CD8-positive, alpha-beta memory T cell (primary cell): Measurements from ENCODE around the gene CLEC10A. TPM values are rescaled to one million over a fixed set of nuclear protein-coding genes. Genes with fewer than 3 reads are reported as not detected.
"Not testable (repeated sequence)": the region's sequence is repeated elsewhere in the genome, so short reads cannot be mapped to it uniquely, and the experiment has no call there.

Source experiments
- CTCF ChIA-PET: fragments of 350-600 bp; sonication (Branson Sonifier 250); formaldehyde crosslinking; loops from one replicate; lab custom pipeline; 2021; ENCODE audit warnings: antibody characterized with exemption; lab: Charles Lee
- POLR2A ChIA-PET: fragments of 350-600 bp; sonication (Branson Sonifier 250); formaldehyde crosslinking; loops from one replicate; lab custom pipeline; 2021; ENCODE audit warnings: antibody characterized with exemption; lab: Charles Lee
- DNase-seq, 5 donors: peaks; one replicate each; pipeline versions ENCODE4 v3.0.0 to v3.0.0-alpha.2; 2020 to 2022; ENCODE audit warnings: mixed read lengths in 1 of 5
- H3K27ac ChIP-seq: one replicate; pipeline ENCODE4 v1.7.0; 2013; ENCODE audit warnings: low read depth, mild to moderate bottlenecking, low read length, moderate library complexity
- H3K27me3 ChIP-seq: 2 replicates; pipeline ENCODE4 v1.7.0; 2013; ENCODE audit warnings: low read length, mild to moderate bottlenecking; ENCODE audit not compliant: insufficient read depth, poor library complexity, severe bottlenecking
- H3K36me3 ChIP-seq: 2 replicates; pipeline ENCODE4 v1.7.0; 2013; ENCODE audit warnings: mild to moderate bottlenecking, low read length, moderate library complexity; ENCODE audit not compliant: insufficient read depth
- H3K4me1 ChIP-seq: 2 replicates; pipeline ENCODE4 v1.7.0; 2013; ENCODE audit warnings: mild to moderate bottlenecking, low read length, moderate library complexity; ENCODE audit not compliant: insufficient read depth
- H3K4me3 ChIP-seq: 2 replicates; pipeline ENCODE4 v1.7.0; 2013; ENCODE audit warnings: mild to moderate bottlenecking, low read length
- H3K9me3 ChIP-seq: 2 replicates; pipeline ENCODE4 v1.7.0; 2013; ENCODE audit warnings: mild to moderate bottlenecking, low read length
- H3K27ac Mint-ChIP-seq, 8 donors: one replicate each; pipeline ENCODE4 v1.8.0; 2020 to 2021; ENCODE audit warnings: mixed read lengths in 8 of 8, mild to moderate bottlenecking in 6 of 8, inconsistent platforms in 3 of 8, moderate library complexity in 3 of 8
- H3K27me3 Mint-ChIP-seq, 2 donors: one replicate each; pipeline ENCODE4 v1.8.0; 2020 to 2021; ENCODE audit warnings: mixed read lengths in 2 of 2, mild to moderate bottlenecking in 1 of 2, moderate library complexity in 1 of 2
- H3K36me3 Mint-ChIP-seq, 3 donors: one replicate each; pipeline ENCODE4 v1.8.0; 2020 to 2021; ENCODE audit warnings: mixed read lengths in 3 of 3, inconsistent platforms in 1 of 3, mild to moderate bottlenecking in 1 of 3
- H3K4me1 Mint-ChIP-seq, 3 donors: one replicate each; pipeline ENCODE4 v1.8.0; 2020 to 2021; ENCODE audit warnings: mixed read lengths in 3 of 3, inconsistent platforms in 1 of 3, mild to moderate bottlenecking in 1 of 3
- H3K4me3 Mint-ChIP-seq, 7 donors: one replicate each; pipeline ENCODE4 v1.8.0; 2020 to 2021; ENCODE audit warnings: mixed read lengths in 7 of 7, mild to moderate bottlenecking in 6 of 7, moderate library complexity in 4 of 7, inconsistent platforms in 2 of 7
- H3K9me3 Mint-ChIP-seq, 5 donors: one replicate each; pipeline ENCODE4 v1.8.0; 2020 to 2022; ENCODE audit warnings: mixed read lengths in 5 of 5, mild to moderate bottlenecking in 3 of 5, moderate library complexity in 2 of 5, inconsistent platforms in 1 of 5
- polyA plus RNA-seq: library from polyadenylated mRNA; unstranded; fragments of 300-500 nt; fragmentation: Illumina TruSeq; gene quantifications from one replicate; pipeline ENCODE4 v1.2.3, GENCODE V29; 2021
- total RNA-seq, 2 experiments: library from RNA; stranded (reverse); gene quantifications; one replicate each; pipeline ENCODE4 v1.2.3, GENCODE V29; 2021

The CLEC10A gene
- total and polyA plus RNA-seq, 3 experiments from 2014 or later = 0.33 to 0.42 TPM; not detected in 1

- H3K27me3 ChIP-seq, H3K4me3 Mint-ChIP-seq, H3K9me3 ChIP-seq, H3K4me3 ChIP-seq, POLR2A ChIA-PET, H3K27ac ChIP-seq, H3K9me3 Mint-ChIP-seq, DNase-seq, H3K36me3 Mint-ChIP-seq, H3K4me1 Mint-ChIP-seq, H3K4me1 ChIP-seq, H3K36me3 ChIP-seq, CTCF ChIA-PET, H3K27ac Mint-ChIP-seq: not testable (repeated sequence)
- H3K27me3 Mint-ChIP-seq = peaks cover 11 to 33% of the 10 kb centered on the region in 2 donors
These were observed 40.6 kb upstream of the CLEC10A start for GRCh38 chr17:7120635-7121034.

- no peak overlapping the region for H3K4me3 ChIP-seq
- no peaks in the 10 kb centered on the region for H3K27me3 ChIP-seq
- Mint-ChIP-seq H3K36me3 (no peaks in the 10 kb centered on the region), H3K27ac (no peak overlapping the region), H3K4me1 (no peaks in the 10 kb centered on the region), H3K4me3 (no peak overlapping the region), H3K27me3 (peaks cover 9 to 33% of the 10 kb centered on the region in 2 donors), H3K9me3 (no peaks in the 10 kb centered on the region)
- H3K27ac ChIP-seq = no peak overlapping the region
- ChIA-PET POLR2A (no interaction called here), CTCF (no interaction called here)
- H3K9me3 ChIP-seq = no peaks in the 10 kb centered on the region
- no peaks in the 10 kb centered on the region for H3K4me1 ChIP-seq
- DNase-seq = no peak
- no peaks in the 10 kb centered on the region for H3K36me3 ChIP-seq
These were observed 40.1 kb upstream of the CLEC10A start for GRCh38 chr17:7120123-7120522.

- Histone ChIP-seq H3K4me1 (no peaks in the 10 kb centered on the region), H3K27ac (no peak overlapping the region), H3K36me3 (no peaks in the 10 kb centered on the region), H3K9me3 (no peaks in the 10 kb centered on the region), H3K27me3 (no peaks in the 10 kb centered on the region), H3K4me3 (no peak overlapping the region)
- no peak overlapping the region for H3K4me3 Mint-ChIP-seq
- no peaks in the 10 kb centered on the region for H3K4me1 Mint-ChIP-seq
- no peaks in the 10 kb centered on the region for H3K9me3 Mint-ChIP-seq
- CTCF ChIA-PET = no interaction called here
- DNase-seq = no peak
- POLR2A ChIA-PET = no interaction called here
- peaks cover 6 to 33% of the 10 kb centered on the region in 2 donors for H3K27me3 Mint-ChIP-seq
- H3K27ac Mint-ChIP-seq = no peak overlapping the region
- H3K36me3 Mint-ChIP-seq = no peaks in the 10 kb centered on the region
These were observed 39.3 kb upstream of the CLEC10A start for GRCh38 chr17:7119314-7119713.

GRCh38 chr17:7114875-7115614 lies 35.0 kb upstream of the CLEC10A start:
- Histone ChIP-seq H3K36me3 (no peaks in the 10 kb centered on the region), H3K9me3 (no peaks in the 10 kb centered on the region), H3K27ac (no peak overlapping the region), H3K4me1 (no peaks in the 10 kb centered on the region), H3K4me3 (no peak overlapping the region), H3K27me3 (no peaks in the 10 kb centered on the region)
- H3K4me3 Mint-ChIP-seq = no peak overlapping the region
- DNase-seq = no peak
- peaks cover 1 to 18% of the 10 kb centered on the region in 2 donors for H3K27me3 Mint-ChIP-seq
- CTCF ChIA-PET = no interaction called here
- H3K4me1 Mint-ChIP-seq = peaks cover 0 to 1% (median 0%) of the 10 kb centered on the region in 3 donors
- no peaks in the 10 kb centered on the region for H3K36me3 Mint-ChIP-seq
- no peaks in the 10 kb centered on the region for H3K9me3 Mint-ChIP-seq
- no peak overlapping the region for H3K27ac Mint-ChIP-seq
- POLR2A ChIA-PET = no interaction called here

GRCh38 chr17:7114241-7114874 lies 34.3 kb upstream of the CLEC10A start, which contains the start of gene ASGR2:
ASGR2 (minus strand) TSS chr17:7114822; CDS start chr17:7114240, 582 bp downstream.
- no peak within 1 kb of the TSS for H3K4me3 ChIP-seq
- ChIA-PET CTCF (no interaction called here), POLR2A (no interaction called here)
- Mint-ChIP-seq H3K36me3 (no peaks in the 10 kb centered on the region), H3K4me1 (peaks cover 5 to 8% (median 7%) of the 10 kb centered on the region in 3 donors), H3K27ac (no peak within 1 kb of the TSS), H3K4me3 (no peak within 1 kb of the TSS), H3K9me3 (peaks cover 0 to 1% (median 0%) of the 10 kb centered on the region in 5 donors), H3K27me3 (peaks cover 3 to 17% of the 10 kb centered on the region in 2 donors)
- H3K4me1 ChIP-seq = no peaks in the 10 kb centered on the region
- H3K36me3 ChIP-seq = no peaks in the 10 kb centered on the region
- H3K27me3 ChIP-seq = no peaks in the 10 kb centered on the region
- H3K27ac ChIP-seq = no peak within 1 kb of the TSS
- DNase-seq = no peak
- no peaks in the 10 kb centered on the region for H3K9me3 ChIP-seq

- ChIA-PET CTCF (no interaction called here), POLR2A (no interaction called here)
- no peaks in the 10 kb centered on the region for H3K36me3 Mint-ChIP-seq
- no peak overlapping the region for H3K4me3 ChIP-seq
- H3K27me3 ChIP-seq = no peaks in the 10 kb centered on the region
- H3K9me3 Mint-ChIP-seq = peaks cover 0 to 1% (median 0%) of the 10 kb centered on the region in 5 donors
- H3K9me3 ChIP-seq = no peaks in the 10 kb centered on the region
- peaks cover 7 to 9% (median 8%) of the 10 kb centered on the region in 3 donors for H3K4me1 Mint-ChIP-seq
- H3K27me3 Mint-ChIP-seq = peaks cover 4 to 17% of the 10 kb centered on the region in 2 donors
- H3K36me3 ChIP-seq = no peaks in the 10 kb centered on the region
- no peak for DNase-seq
- no peak overlapping the region for H3K4me3 Mint-ChIP-seq
- no peak overlapping the region for H3K27ac ChIP-seq
- H3K27ac Mint-ChIP-seq = no peak overlapping the region
- H3K4me1 ChIP-seq = no peaks in the 10 kb centered on the region
These were observed 33.4 kb upstream of the CLEC10A start for GRCh38 chr17:7113273-7114071.

- ChIA-PET POLR2A (no interaction called here), CTCF (no interaction called here)
- H3K27me3 Mint-ChIP-seq = peaks cover 4 to 17% of the 10 kb centered on the region in 2 donors
- H3K27me3 ChIP-seq = no peaks in the 10 kb centered on the region
- H3K4me3 Mint-ChIP-seq = no peak overlapping the region
- H3K9me3 ChIP-seq = no peaks in the 10 kb centered on the region
- no peaks in the 10 kb centered on the region for H3K4me1 ChIP-seq
- no peak for DNase-seq
- no peaks in the 10 kb centered on the region for H3K36me3 ChIP-seq
- peaks cover 0 to 1% (median 0%) of the 10 kb centered on the region in 5 donors for H3K9me3 Mint-ChIP-seq
- H3K4me3 ChIP-seq = no peak overlapping the region
- no peak overlapping the region for H3K27ac Mint-ChIP-seq
- no peak overlapping the region for H3K27ac ChIP-seq
- peaks cover 7 to 9% (median 8%) of the 10 kb centered on the region in 3 donors for H3K4me1 Mint-ChIP-seq
- H3K36me3 Mint-ChIP-seq = no peaks in the 10 kb centered on the region
These were observed 32.6 kb upstream of the CLEC10A start for GRCh38 chr17:7112510-7113108.
